Left cardiac atrium (tissue), 4 donors: ENCODE data around the gene LRRC31. TPM values are rescaled to one million over a fixed set of nuclear protein-coding genes. Genes with fewer than 3 reads are reported as not detected.
A peak's percentile ranks its signal among the peaks of the same experiment; 100 is the strongest.

Experiments used
- ATAC-seq, 2 donors: fragments of 200-7000 bp; cut with Tn5 transposase; one replicate each; pipeline ENCODE4 v1.9.1; 2020; ENCODE audit warnings: mild to moderate bottlenecking in 2 of 2, moderate library complexity in 2 of 2
- DNase-seq: peaks from one replicate; pipeline ENCODE4 v3.0.0-alpha.2; 2020
- intact Hi-C, 2 donors: fragments of 100-400 bp; cut with DNase I; formaldehyde crosslinking; loops; one replicate each; pipeline versions ENCODE4 v1.14.1 to v1.15.1; 2022 to 2023
- long read RNA-seq: library from polyadenylated mRNA; unstranded; transcript quantifications from one replicate; pipeline ENCODE4 v2.0.0, GENCODE V29; 2021
- total RNA-seq, 2 donors: library from RNA; stranded (reverse); fragmentation: NEBNext Ultra II Directional; extraction: Animal tissue kit (Norgen Biotek cat#: 25700); gene quantifications; one replicate each; pipeline ENCODE4 v1.2.1, GENCODE V29; 2021
- donor health status: DM: no; HTN: yes; CAD: no.
- donor health status: DM: no; HTN: yes; CAD: no; lungs with severe emphysema.
- donor health status: DM: yes; HTN: yes; CAD: no.
- donor health status: Dilated cardiomyopathy.

Gene LRRC31
- total RNA-seq = not detected
- long read RNA-seq = 0 reads

GRCh38 chr3:169869484-169870220 lies at the start of gene LRRC31:
TSS of gene LRRC31 (minus strand) at chr3:169869935. CDS start at chr3:169869807, 128 bp downstream.
- DNase-seq = no peak
- intact Hi-C loops = no loop called here
- no peak for ATAC-seq

- intact Hi-C loops = no loop called here
- ATAC-seq (peak in 1 of 2 donors; percentile 68), DNase-seq (no peak)
Measured at GRCh38 chr3:169914321-169914720, 44.6 kb upstream of the LRRC31 start.

GRCh38 chr3:169913323-169913722 lies 43.6 kb upstream of the LRRC31 start:
- ATAC-seq = no peak
- DNase-seq = no peak
- intact Hi-C loops = no loop called here

GRCh38 chr3:169911272-169911671 lies 41.5 kb upstream of the LRRC31 start, which contains the start of gene SAMD7:
TSS of gene SAMD7 (plus strand) at chr3:169911572. CDS start at chr3:169919499, 7,927 bp downstream.
- ATAC-seq (no peak), DNase-seq (no peak)
- intact Hi-C loops = no loop called here

GRCh38 chr3:169907944-169908343 lies 38.2 kb upstream of the LRRC31 start:
- DNase-seq (no peak), ATAC-seq (no peak)
- intact Hi-C loops = no loop called here

GRCh38 chr3:169907476-169907875 lies 37.7 kb upstream of the LRRC31 start:
- ATAC-seq = no peak
- no peak for DNase-seq
- intact Hi-C loops = no loop called here

- no peak for DNase-seq
- intact Hi-C loops = no loop called here
Measured at GRCh38 chr3:169905404-169905803, 35.7 kb upstream of the LRRC31 start.

GRCh38 chr3:169901453-169901852 lies 31.7 kb upstream of the LRRC31 start:
- intact Hi-C loops = no loop called here
- DNase-seq (no peak), ATAC-seq (no peak)

More at GRCh38 chr3:169905404-169905803, 35.7 kb upstream of the LRRC31 start:
- no peak for ATAC-seq

- intact Hi-C loops = no loop called here
- ATAC-seq = no peak
- no peak for DNase-seq
Measured at GRCh38 chr3:169897284-169897683, 27.5 kb upstream of the LRRC31 start.

- DNase-seq (no peak), ATAC-seq (no peak)
- intact Hi-C loops = no loop called here
Measured at GRCh38 chr3:169895072-169895471, 25.3 kb upstream of the LRRC31 start.

- intact Hi-C loops = no loop called here
- no peak for ATAC-seq
- DNase-seq = no peak
Measured at GRCh38 chr3:169894110-169894509, 24.4 kb upstream of the LRRC31 start.

GRCh38 chr3:169891886-169892285 lies 22.2 kb upstream of the LRRC31 start:
- no peak for DNase-seq
- no peak for ATAC-seq
- intact Hi-C loops = no loop called here

GRCh38 chr3:169886671-169887070 lies 16.9 kb upstream of the LRRC31 start:
- DNase-seq = peak; percentile 80
- intact Hi-C loops = no loop called here
- peak; percentile 97 to 99 for ATAC-seq

GRCh38 chr3:169880576-169881250 lies 11.0 kb upstream of the LRRC31 start:
- ATAC-seq (no peak), DNase-seq (no peak)
- intact Hi-C loops = no loop called here

- no peak for ATAC-seq
Measured at GRCh38 chr3:169879845-169880575, 10.3 kb upstream of the LRRC31 start.

GRCh38 chr3:169879013-169879557 lies 9.3 kb upstream of the LRRC31 start:
- DNase-seq = no peak
- peak in 1 of 2 donors; percentile 27 for ATAC-seq
- intact Hi-C loops = no loop called here

More at GRCh38 chr3:169879845-169880575, 10.3 kb upstream of the LRRC31 start:
- DNase-seq = no peak
- intact Hi-C loops = no loop called here

- DNase-seq (no peak), ATAC-seq (no peak)
- intact Hi-C loops = no loop called here
Measured at GRCh38 chr3:169871129-169871886, 1.6 kb upstream of the LRRC31 start.

- DNase-seq = no peak
- ATAC-seq = no peak
- intact Hi-C loops = no loop called here
Measured at GRCh38 chr3:169868369-169868768, 1.4 kb downstream of the LRRC31 start.
